ENCODE data around the gene DBN1. TPM values are rescaled to one million over a fixed set of nuclear protein-coding genes. Genes with fewer than 3 reads are reported as not detected.

DBN1 gene
- total and polyA plus RNA-seq, 2 donors (not counting 3 experiments of a cell fraction or from before 2014, with no cell fraction given) = 198 to 336 TPM

- Histone ChIP-seq H3K9me3 (replicated peaks; ENCODE audit: control insufficient read depth, insufficient read depth, low read length) (no peaks in the 10 kb centered on the region), H3K36me3 (ENCODE audit: control insufficient read depth in 2 of 2, extremely low read depth in 1 of 2, insufficient read depth in 2 of 2, low read length in 2 of 2) (peaks cover 0 to 11% of the 10 kb centered on the region in 2 experiments), H3K9ac (replicated peaks; ENCODE audit: extremely low read depth, insufficient read depth, low read length) (peak overlapping the region; percentile 81), H3K27me3 (ENCODE audit: control insufficient read depth in 2 of 2, insufficient read depth in 2 of 2, low read length in 2 of 2) (no peaks in the 10 kb centered on the region), H3K9me1 (replicated peaks; ENCODE audit: control insufficient read depth, extremely low read depth, insufficient read depth, low read length) (no peaks in the 10 kb centered on the region), H3K79me2 (ENCODE audit: control insufficient read depth, insufficient read depth, low read length) (peaks cover 27% of the 10 kb centered on the region), H3K4me3 (replicated peaks in 1 of 3; ENCODE audit: insufficient read depth in 1 of 3, low read depth in 1 of 3, low read length in 3 of 3) (peak overlapping the region; percentile 48 to 72 (median 61)), H4K20me1 (replicated peaks; ENCODE audit: control insufficient read depth, extremely low read depth, insufficient read depth, low read length) (no peaks in the 10 kb centered on the region), H3K4me2 (ENCODE audit: insufficient read depth, low read length) (peak overlapping the region; percentile 86), H3K4me1 (ENCODE audit: control insufficient read depth, extremely low read depth, insufficient read depth, low read length) (peaks cover 14% of the 10 kb centered on the region), H2AFZ (ENCODE audit: low read depth, low read length) (peak overlapping the region; percentile 8), H3K27ac (ENCODE audit: insufficient read depth, low read depth, low read length) (peak overlapping the region; percentile 52)
- dilution Hi-C loops (cut with MboI; ENCODE audit: extremely low pct_ligation_motif_present, low sequenced_read_pairs) = no loop called here
- ChIA-PET POLR2A (interaction anchor here (0.8 to 1.8 kb wide), 2 partner anchors 12 to 70 kb away, joined by 3 to 4 read pairs; partner anchors contain the start of gene PDLIM7), CTCF (interaction anchor here (0.9 to 5.2 kb wide), 8 partner anchors 12 to 58 kb away, joined by 3 to 43 read pairs (median 10); partner anchors contain the start of gene PRR7)
- DNase-seq (ENCODE audit: low read depth, low spot score) (peak; percentile 13), FAIRE-seq (peak; percentile 35)
- TSS peak; percentile 44 for BruUV-seq (replicated peaks)
- peak; percentile 31 for TF ChIP-seq GATA2 (IDR thresholded peaks at IDR 0.05; ENCODE audit: insufficient read depth, insufficient read length, low read depth, low read length)
- TF ChIP-seq EZH2 (IDR thresholded peaks at IDR 0.05; ENCODE audit: borderline replicate concordance, low read depth, low read length, severe bottlenecking) = no peak
- intact Hi-C loops (cut with micrococcal nuclease) = loop anchor here (2.0 kb wide), 2 partner anchors 27 to 57 kb away; no protein-coding TSS in a partner anchor
These were observed 46.1 kb downstream of the DBN1 start for GRCh38 chr5:177427211-177427822.

GRCh38 chr5:177426566-177427210 is 46.7 kb downstream of the DBN1 start, which contains the start of gene GRK6:
TSS of gene GRK6 (plus strand) at chr5:177426676. CDS start at chr5:177426846, 170 bp downstream.
- TF ChIP-seq POLR2AphosphoS5 (IDR thresholded peaks at IDR 0.05; ENCODE audit: insufficient read depth, low read depth, low read length) (peak; percentile 66), CTCF (IDR thresholded peaks at IDR 0.05; ENCODE audit: extremely low read depth in 1 of 2, insufficient read depth in 1 of 2, low read depth in 1 of 2, low read length in 2 of 2) (no peak), MAX (IDR thresholded peaks at IDR 0.05; ENCODE audit: insufficient read depth, insufficient read length) (no peak), POLR2A (IDR thresholded peaks at IDR 0.05; ENCODE audit: low read depth, low read length) (peak; percentile 65), GATA2 (IDR thresholded peaks at IDR 0.05; ENCODE audit: insufficient read depth, insufficient read length, low read depth, low read length) (no peak)
- Histone ChIP-seq H3K27me3 (ENCODE audit: control insufficient read depth in 2 of 2, insufficient read depth in 2 of 2, low read length in 2 of 2) (no peaks in the 10 kb centered on the region), H3K9me1 (replicated peaks; ENCODE audit: control insufficient read depth, extremely low read depth, insufficient read depth, low read length) (no peaks in the 10 kb centered on the region), H2AFZ (ENCODE audit: low read depth, low read length) (peak within 1 kb of the TSS; percentile 92), H3K4me1 (ENCODE audit: control insufficient read depth, extremely low read depth, insufficient read depth, low read length) (peaks cover 14% of the 10 kb centered on the region), H3K79me2 (ENCODE audit: control insufficient read depth, insufficient read depth, low read length) (peaks cover 27% of the 10 kb centered on the region), H4K20me1 (replicated peaks; ENCODE audit: control insufficient read depth, extremely low read depth, insufficient read depth, low read length) (no peaks in the 10 kb centered on the region), H3K4me2 (ENCODE audit: insufficient read depth, low read length) (peak within 1 kb of the TSS; percentile 86), H3K36me3 (ENCODE audit: control insufficient read depth in 2 of 2, extremely low read depth in 1 of 2, insufficient read depth in 2 of 2, low read length in 2 of 2) (peaks cover 0 to 6% of the 10 kb centered on the region in 2 experiments), H3K27ac (ENCODE audit: insufficient read depth, low read depth, low read length) (peak within 1 kb of the TSS; percentile 61), H3K9me3 (replicated peaks; ENCODE audit: control insufficient read depth, insufficient read depth, low read length) (no peaks in the 10 kb centered on the region), H3K4me3 (replicated peaks in 1 of 3; ENCODE audit: insufficient read depth in 1 of 3, low read depth in 1 of 3, low read length in 3 of 3) (peak within 1 kb of the TSS; percentile 51 to 72 (median 61)), H3K9ac (replicated peaks; ENCODE audit: extremely low read depth, insufficient read depth, low read length) (peak within 1 kb of the TSS; percentile 81)
- CTCF ChIA-PET = interaction anchor here (0.6 to 5.2 kb wide), 15 partner anchors 13 to 292 kb away, joined by 3 to 43 read pairs (median 5); partner anchors contain the start of gene PRR7
- no peak for DNase-seq (ENCODE audit: low read depth, low spot score)
- intact Hi-C loops (cut with micrococcal nuclease) = loop anchor here (1.0 to 2.0 kb wide), 6 partner anchors 20 to 71 kb away; partner anchors contain the start of genes PDLIM7 and PRR7
- no TSS peak for BruUV-seq (replicated peaks)
- POLR2A ChIA-PET = interaction anchor here (0.6 to 1.9 kb wide), 16 partner anchors 8 to 326 kb away, joined by 3 to 8 read pairs (median 4); partner anchors contain the start of gene PDLIM7
- dilution Hi-C loops (cut with MboI; ENCODE audit: extremely low pct_ligation_motif_present, low sequenced_read_pairs) = no loop called here
- no peak for FAIRE-seq
